GM19351 (cell line): ENCODE data around the gene TFAM.
A peak's percentile ranks its signal among the peaks of the same experiment; 100 is the strongest.

Experiments
- ATAC-seq: cut with Tn5 transposase; IDR thresholded peaks from one replicate; pipeline ENCODE4 v1.9.1; 2021; ENCODE audit warnings: mild to moderate bottlenecking, moderate library complexity; ENCODE audit not compliant: unreplicated experiment

The TFAM gene

DNA sequence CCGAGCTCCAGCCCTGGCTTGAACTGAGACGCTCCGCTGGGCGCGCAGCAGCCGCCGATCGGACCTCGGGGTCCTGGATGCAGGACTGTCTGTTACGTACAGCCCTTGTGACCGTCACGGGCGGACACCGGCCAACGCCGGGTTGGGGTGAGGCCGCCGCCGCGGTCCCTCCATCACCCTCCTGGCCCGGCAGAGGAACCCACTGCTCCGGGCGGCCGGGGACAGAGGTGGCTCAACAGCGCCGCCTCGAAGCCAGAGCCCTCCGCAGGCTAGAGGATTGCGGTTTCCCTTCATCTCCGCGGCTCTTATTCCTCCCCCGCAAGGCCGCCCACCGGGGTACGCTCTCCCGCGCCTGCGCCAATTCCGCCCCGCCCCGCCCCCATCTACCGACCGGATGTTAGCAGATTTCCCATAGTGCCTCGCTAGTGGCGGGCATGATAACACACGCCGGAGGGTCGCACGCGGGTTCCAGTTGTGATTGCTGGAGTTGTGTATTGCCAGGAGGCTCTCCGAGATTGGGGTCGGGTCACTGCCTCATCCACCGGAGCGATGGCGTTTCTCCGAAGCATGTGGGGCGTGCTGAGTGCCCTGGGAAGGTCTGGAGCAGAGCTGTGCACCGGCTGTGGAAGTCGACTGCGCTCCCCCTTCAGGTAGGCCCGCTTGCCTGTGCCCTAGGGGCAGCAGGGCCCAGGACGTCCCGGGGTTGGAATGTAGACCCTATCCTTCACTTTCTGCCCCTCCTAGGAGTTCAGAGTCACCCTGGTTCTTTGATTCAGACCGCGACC lies at the start of gene TFAM:
TSS of gene TFAM (plus strand) at position 412 of the 785 bp plus-strand sequence. CDS start at position 550, 138 bp downstream.
- ATAC-seq = peak; percentile 79

DNA sequence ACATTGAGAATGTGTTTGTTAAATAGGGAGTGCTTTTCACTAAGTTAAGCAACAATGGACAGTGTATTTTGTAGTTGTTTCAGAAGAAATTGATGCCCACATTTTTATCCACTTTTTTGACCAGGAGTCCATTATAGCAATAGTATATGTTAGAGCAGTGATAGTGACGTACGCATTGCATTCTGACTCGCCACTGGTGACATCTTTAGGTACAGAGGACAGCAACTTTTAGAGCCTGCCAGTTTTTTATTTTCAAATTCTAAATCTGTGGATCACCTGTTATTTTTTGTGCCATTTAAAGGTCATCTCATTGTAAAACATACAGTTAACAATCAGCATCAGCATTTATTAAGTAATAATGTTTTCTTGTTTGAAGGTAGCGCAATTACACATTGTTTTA lies 49.0 kb upstream of the TFAM start:
- no peak for ATAC-seq

- ATAC-seq = no peak
Measured at GRCh38 chr10:58341422-58341821, 43.8 kb upstream of the TFAM start.

DNA sequence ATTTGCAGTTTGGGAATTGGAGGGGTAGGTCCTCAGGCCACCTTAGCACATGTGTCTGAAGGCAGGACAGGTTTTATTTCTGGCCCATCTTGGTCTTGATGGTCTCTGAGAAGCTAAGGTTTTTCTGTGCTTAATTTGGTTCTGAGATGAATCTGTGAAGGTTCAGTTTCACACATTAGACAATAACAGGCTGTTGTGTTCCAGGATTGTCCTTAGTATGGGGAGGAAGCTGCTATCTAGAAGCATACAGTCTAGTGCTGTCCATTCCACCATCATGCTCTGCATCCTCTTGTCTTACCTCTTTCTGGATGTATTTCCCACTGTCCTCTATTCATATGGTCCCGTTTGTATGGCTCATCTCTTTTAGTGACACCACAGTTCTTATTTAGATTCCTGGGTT lies 43.3 kb upstream of the TFAM start:
- no peak for ATAC-seq

- ATAC-seq = no peak
Measured at GRCh38 chr10:58347967-58348366, 37.2 kb upstream of the TFAM start.

DNA sequence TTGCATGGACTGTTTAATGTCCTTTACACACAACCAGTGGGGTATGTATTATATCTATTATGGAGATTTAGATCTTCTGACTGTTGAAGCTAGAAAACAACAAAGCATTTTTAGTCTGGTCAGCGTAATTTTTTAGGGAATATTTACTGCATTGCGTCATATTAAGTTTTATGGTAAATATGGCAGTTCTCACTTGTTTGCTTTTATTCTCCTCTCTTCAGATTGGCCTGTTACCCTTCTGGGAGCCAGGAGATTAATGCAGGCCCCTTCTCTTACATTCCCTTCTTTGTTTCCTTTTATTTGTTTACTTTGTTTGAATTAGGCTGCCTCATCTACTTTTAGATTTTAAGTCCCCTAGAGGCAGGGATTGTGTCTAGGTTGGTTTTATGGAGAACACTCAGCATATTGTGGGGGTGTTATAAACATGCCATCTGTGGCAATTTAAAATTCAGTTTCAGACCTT lies 36.6 kb upstream of the TFAM start:
- ATAC-seq = no peak

DNA sequence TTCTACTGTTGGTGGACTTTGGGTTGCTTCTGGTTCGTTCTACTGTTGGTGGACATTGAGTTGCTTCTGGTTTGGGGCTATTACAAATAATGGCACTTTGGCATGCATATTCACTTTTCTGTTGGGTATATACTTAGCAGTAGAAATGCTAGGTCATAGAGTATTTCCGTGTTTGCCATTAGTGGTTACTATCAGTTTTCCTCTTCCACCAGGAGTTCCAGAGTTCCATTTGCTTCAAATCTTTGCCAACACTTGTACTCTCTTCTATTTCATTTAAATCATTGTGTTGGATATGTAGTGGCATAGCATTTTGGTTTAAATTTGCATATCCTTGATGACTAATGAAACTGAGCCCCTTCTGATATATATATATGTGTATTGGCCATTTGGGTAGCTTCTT lies 35.2 kb upstream of the TFAM start:
- ATAC-seq = no peak

GRCh38 chr10:58350619-58351323 lies 34.4 kb upstream of the TFAM start:
- no peak for ATAC-seq

- ATAC-seq = no peak
Measured at GRCh38 chr10:58351616-58352578, 33.3 kb upstream of the TFAM start.

DNA sequence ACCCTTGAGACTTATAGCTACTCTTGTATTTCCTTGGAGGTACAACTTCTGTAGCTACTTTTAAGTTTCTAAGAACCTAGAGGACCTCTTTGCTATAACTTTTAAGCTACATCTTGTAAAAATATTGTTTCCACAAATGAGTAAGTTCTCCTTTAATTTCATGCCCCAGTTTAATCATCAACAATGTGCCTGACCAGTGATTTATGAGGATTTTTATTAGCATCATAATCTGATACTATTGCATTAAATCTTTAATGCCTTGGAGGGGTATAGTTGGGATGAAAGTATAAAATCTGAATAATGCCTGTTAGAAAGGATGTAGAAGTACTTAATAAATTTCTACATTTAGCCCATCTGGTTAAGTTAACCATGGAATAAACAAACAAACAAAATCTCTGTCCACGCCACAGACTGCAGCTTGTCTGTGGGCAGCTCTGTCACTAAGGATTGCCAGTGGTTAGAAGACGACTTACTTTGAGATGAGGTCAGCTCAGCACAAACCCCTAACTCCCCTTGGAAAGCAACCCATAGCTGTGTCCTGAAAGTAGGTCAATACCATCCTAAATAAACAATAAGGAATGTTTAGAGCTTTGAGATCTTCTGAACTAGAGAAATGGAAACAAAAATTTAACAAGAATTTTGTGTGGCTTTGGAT lies 32.1 kb upstream of the TFAM start:
- no peak for ATAC-seq

DNA sequence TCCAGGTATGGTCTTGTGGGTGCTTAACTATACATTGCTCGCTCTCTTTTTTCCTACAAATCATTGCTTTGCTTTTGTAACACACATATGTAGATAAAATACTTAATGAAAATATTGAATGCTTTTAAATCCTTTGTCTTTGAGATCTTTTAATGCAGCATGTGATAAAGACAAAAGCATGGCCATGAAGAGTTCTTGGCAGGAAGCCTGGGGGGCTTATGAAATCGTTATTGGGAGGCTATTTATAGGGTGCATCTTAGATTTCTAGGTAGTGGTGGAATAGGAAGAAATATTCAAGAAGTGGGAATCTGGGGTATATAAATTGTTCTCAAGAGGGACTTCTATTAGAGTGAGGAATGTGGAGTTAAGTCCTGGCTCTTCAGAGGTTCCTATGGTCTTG lies 28.5 kb upstream of the TFAM start:
- no peak for ATAC-seq

GRCh38 chr10:58358314-58358933 lies 26.8 kb upstream of the TFAM start:
- ATAC-seq = no peak

DNA sequence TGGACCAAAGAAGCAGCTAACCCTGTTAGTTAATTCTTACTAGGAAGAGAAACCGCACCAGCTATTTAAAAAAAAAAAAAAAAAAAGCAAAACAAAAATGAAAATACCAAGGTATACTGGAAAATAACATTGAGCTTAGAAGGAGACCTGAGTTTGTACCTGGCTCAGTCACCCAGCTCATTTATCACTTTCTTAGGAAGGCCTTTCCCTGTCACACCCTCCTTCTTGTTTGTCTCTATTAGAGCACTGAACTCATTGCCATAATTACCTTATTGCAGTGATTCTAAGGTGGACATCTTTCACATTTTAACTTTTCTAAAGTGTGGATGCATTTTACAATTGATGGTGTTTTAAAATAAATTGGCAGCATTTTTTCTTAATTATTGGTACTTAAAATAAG lies 26.3 kb upstream of the TFAM start:
- ATAC-seq = no peak

- no peak for ATAC-seq
Measured at GRCh38 chr10:58359541-58359940, 25.7 kb upstream of the TFAM start.

GRCh38 chr10:58360412-58361004 lies 24.7 kb upstream of the TFAM start:
- no peak for ATAC-seq

DNA sequence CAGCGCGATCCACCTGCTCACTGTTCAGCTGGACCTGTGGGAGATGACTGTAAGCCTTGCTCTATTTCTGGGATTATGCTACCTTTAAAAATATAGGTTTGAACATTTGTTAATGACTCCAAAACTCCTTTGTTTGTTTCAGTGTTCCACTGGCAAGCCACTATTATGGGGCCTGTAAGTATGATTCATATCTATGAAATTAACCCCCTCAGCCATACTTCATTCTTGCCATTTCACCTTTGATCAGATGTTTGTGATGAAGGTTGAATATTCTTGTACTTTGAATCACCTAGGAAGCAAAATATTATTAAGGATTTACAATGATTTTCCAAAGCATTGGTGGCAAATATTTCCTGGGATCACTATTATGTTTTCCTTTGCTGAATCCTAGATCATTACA lies 23.9 kb upstream of the TFAM start:
- no peak for ATAC-seq

- ATAC-seq = no peak
Measured at GRCh38 chr10:58362027-58362789, 23.0 kb upstream of the TFAM start.

DNA sequence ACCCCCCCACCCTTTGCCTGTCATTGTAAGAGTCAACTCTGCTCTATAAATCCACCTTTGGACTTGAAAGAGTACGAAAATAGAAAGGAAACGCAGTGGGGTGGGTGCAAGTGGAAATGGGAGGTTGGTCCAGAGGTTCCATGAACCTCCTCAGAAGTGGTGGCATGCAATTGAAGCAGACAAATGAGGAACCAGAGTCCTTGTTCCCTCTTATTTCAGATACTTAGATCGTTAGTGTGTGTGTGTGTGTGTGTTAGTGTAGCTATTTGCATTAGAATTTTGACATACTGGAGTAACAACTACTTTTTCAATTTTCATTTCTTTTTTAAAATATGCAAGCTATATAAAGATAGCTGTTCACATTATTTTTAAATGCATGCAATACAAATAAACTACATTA lies 18.1 kb upstream of the TFAM start:
- no peak for ATAC-seq

- no peak for ATAC-seq
Measured at GRCh38 chr10:58371473-58371872, 13.7 kb upstream of the TFAM start.
